Loucy (cell line): ENCODE measurements around the gene SORCS2.

Experiments used
- CTCF ChIP-seq: fragments of 200-600 bp; sonication (generic); conservative IDR thresholded peaks from 2 replicates; pipeline ENCODE4 v1.5.1; 2014; ENCODE audit warnings: mild to moderate bottlenecking, antibody characterized with exemption, low read length
- EZH2phosphoT487 ChIP-seq: fragments of 200-600 bp; IDR thresholded peaks from 2 replicates; pipeline ENCODE4 v1.6.1; 2018; ENCODE audit warnings: antibody characterized with exemption, mild to moderate bottlenecking, moderate library complexity, borderline replicate concordance

- no peak for TF ChIP-seq CTCF
- TF ChIP-seq EZH2phosphoT487 = no peak
Measured at GRCh38 chr4:7539659-7540058, 347.3 kb downstream of the SORCS2 start.
